Measurements from ENCODE around the gene ZNF784.

The ZNF784 gene

GRCh38 chr19:55656988-55657747, 32.8 kb upstream of the ZNF784 start:
- no peak for DNase-seq

- no peak for DNase-seq
These were observed 32.2 kb upstream of the ZNF784 start for GRCh38 chr19:55656552-55656951.

- no peak for DNase-seq
These were observed 31.3 kb upstream of the ZNF784 start for GRCh38 chr19:55655648-55656040.

GRCh38 chr19:55654868-55655647, 30.7 kb upstream of the ZNF784 start, which contains the start of gene U2AF2:
TSS of gene U2AF2 (plus strand) at chr19:55655035. CDS start at chr19:55655105, 70 bp downstream.
- peak in 55 of 56 donors; percentile 27 to 99 (median 95) for DNase-seq

GRCh38 chr19:55654323-55654867, 30.0 kb upstream of the ZNF784 start:
- peak; percentile 69 to 100 (median 97) for DNase-seq

GRCh38 chr19:55653651-55654322, 29.4 kb upstream of the ZNF784 start:
- DNase-seq = peak; percentile 71 to 100 (median 96)

- DNase-seq = no peak
These were observed 28.2 kb upstream of the ZNF784 start for GRCh38 chr19:55652311-55653128.

- no peak for DNase-seq
These were observed 26.9 kb upstream of the ZNF784 start for GRCh38 chr19:55651236-55651635.

- no peak for DNase-seq
These were observed 26.4 kb upstream of the ZNF784 start for GRCh38 chr19:55650602-55651230.

- DNase-seq = no peak
These were observed 25.8 kb upstream of the ZNF784 start for GRCh38 chr19:55650126-55650557.

GRCh38 chr19:55649268-55650125, 25.1 kb upstream of the ZNF784 start:
- no peak for DNase-seq

GRCh38 chr19:55648585-55649267, 24.4 kb upstream of the ZNF784 start:
- peak in 1 of 56 donors; percentile 41 for DNase-seq

- DNase-seq = peak in 54 of 56 donors; percentile 33 to 87 (median 71)
These were observed 23.6 kb upstream of the ZNF784 start, which contains the start of gene CCDC106 for GRCh38 chr19:55647732-55648584. TSS of gene CCDC106 (plus strand) at chr19:55648212. CDS start at chr19:55649047, 835 bp downstream.

- DNase-seq = no peak
These were observed 22.7 kb upstream of the ZNF784 start for GRCh38 chr19:55646889-55647731.

- DNase-seq = no peak
These were observed 21.1 kb upstream of the ZNF784 start for GRCh38 chr19:55645512-55645881.

GRCh38 chr19:55644842-55645511, 20.6 kb upstream of the ZNF784 start:
- DNase-seq = no peak
